HEK293 (cell line): Measurements from ENCODE around the gene CMC1.

Experiments used
- CTCF ChIP-seq: fragments of 450-650 bp; formaldehyde crosslinking; IDR thresholded peaks from 2 replicates; pipeline ENCODE4 v1.5.1; 2016; ENCODE audit warnings: missing biosample characterization, missing genetic modification characterization
- MEIS1 ChIP-seq: sonication (generic); formaldehyde crosslinking; IDR thresholded peaks from 2 replicates; pipeline ENCODE4 v1.8.1; 2022; ENCODE audit warnings: missing genetic modification reagents, mild to moderate bottlenecking, borderline replicate concordance
- PATZ1 ChIP-seq: fragments of 450-650 bp; formaldehyde crosslinking; IDR thresholded peaks from 2 replicates; pipeline ENCODE4 v1.5.1; 2016; ENCODE audit warnings: missing biosample characterization, missing genetic modification characterization
- PRDM10 ChIP-seq: fragments of 450-650 bp; formaldehyde crosslinking; IDR thresholded peaks from 2 replicates; pipeline ENCODE4 v1.5.1; 2016; ENCODE audit warnings: missing biosample characterization, missing genetic modification characterization
- REST ChIP-seq: fragments of 450-650 bp; formaldehyde crosslinking; IDR thresholded peaks from 2 replicates; pipeline ENCODE4 v1.5.1; 2016; ENCODE audit warnings: missing biosample characterization, missing genetic modification characterization
- SALL2 ChIP-seq: fragments of 450-650 bp; formaldehyde crosslinking; IDR thresholded peaks from 2 replicates; pipeline ENCODE4 v1.5.0; 2017; ENCODE audit warnings: missing biosample characterization, mild to moderate bottlenecking, missing genetic modification characterization, borderline replicate concordance
- ZBTB21 ChIP-seq: fragments of 450-650 bp; formaldehyde crosslinking; IDR thresholded peaks from 2 replicates; pipeline ENCODE4 v1.5.1; 2017; ENCODE audit warnings: missing biosample characterization, missing genetic modification characterization
- ZIC2 ChIP-seq: fragments of 450-650 bp; formaldehyde crosslinking; IDR thresholded peaks from 2 replicates; pipeline ENCODE4 v1.5.1; 2016; ENCODE audit warnings: missing biosample characterization, missing genetic modification characterization
- ZNF121 ChIP-seq: fragments of 450-650 bp; formaldehyde crosslinking; IDR thresholded peaks from 2 replicates; pipeline ENCODE4 v1.5.1; 2016; ENCODE audit warnings: missing biosample characterization, missing genetic modification characterization
- ZNF274 ChIP-seq, 2 experiments: fragments of 200-500 bp in 1 of 2; fragments of 450-650 bp in 1 of 2; sonication (Bioruptor generic) in 1 of 2; formaldehyde crosslinking in 1 of 2; IDR thresholded peaks; 2 replicates each; pipeline versions ENCODE4 v1.5.1 to v1.6.1; 2014 to 2016; ENCODE audit warnings: borderline replicate concordance in 1 of 2, inconsistent platforms in 1 of 2, low read length in 1 of 2, missing biosample characterization in 1 of 2, missing genetic modification characterization in 1 of 2
- ZNF521 ChIP-seq: fragments of 450-650 bp; formaldehyde crosslinking; IDR thresholded peaks from 2 replicates; pipeline ENCODE4 v1.5.1; 2017; ENCODE audit warnings: missing biosample characterization, mild to moderate bottlenecking, missing genetic modification characterization
- ZNF664 ChIP-seq: fragments of 450-650 bp; formaldehyde crosslinking; IDR thresholded peaks from 2 replicates; pipeline ENCODE4 v1.5.1; 2016; ENCODE audit warnings: missing biosample characterization, missing genetic modification characterization
- TF ChIP-seq, protein P1 (sequence below): fragments of 450-650 bp; formaldehyde crosslinking; IDR thresholded peaks from 2 replicates; pipeline ENCODE4 v1.5.1; 2017; ENCODE audit warnings: missing biosample characterization, missing genetic modification characterization
- TF ChIP-seq, protein P2 (sequence below): fragments of 450-650 bp; formaldehyde crosslinking; IDR thresholded peaks from 2 replicates; pipeline ENCODE4 v1.5.1; 2016; ENCODE audit warnings: missing biosample characterization, missing genetic modification characterization, low read depth

DNA sequence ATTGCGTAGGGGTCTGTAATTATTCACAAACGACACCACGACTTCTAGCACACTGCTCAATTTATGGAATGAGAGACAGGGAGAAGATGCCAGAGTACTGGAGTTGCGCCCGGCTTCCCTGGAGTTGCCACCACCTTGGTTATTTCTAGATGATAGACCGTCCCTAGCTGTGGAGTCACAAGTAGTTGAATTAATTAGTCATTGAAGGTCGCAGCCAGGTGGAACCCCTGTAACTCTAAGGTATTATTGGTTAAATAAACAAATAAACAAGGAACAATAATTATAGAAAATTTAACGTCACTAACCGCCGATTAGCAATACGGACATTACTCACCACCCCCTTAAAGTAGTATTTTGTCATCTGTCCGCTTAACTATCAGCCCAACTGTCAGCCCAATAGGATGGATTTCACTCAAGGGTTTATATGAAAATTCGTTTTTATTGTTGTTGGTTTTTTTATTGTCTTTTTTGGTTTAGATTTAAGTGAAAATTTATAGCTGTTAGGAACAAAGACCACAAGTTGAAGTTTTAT, 108.1 kb downstream of the CMC1 start:
- TF ChIP-seq, protein P1, sequence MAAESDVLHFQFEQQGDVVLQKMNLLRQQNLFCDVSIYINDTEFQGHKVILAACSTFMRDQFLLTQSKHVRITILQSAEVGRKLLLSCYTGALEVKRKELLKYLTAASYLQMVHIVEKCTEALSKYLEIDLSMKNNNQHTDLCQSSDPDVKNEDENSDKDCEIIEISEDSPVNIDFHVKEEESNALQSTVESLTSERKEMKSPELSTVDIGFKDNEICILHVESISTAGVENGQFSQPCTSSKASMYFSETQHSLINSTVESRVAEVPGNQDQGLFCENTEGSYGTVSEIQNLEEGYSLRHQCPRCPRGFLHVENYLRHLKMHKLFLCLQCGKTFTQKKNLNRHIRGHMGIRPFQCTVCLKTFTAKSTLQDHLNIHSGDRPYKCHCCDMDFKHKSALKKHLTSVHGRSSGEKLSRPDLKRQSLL (tag by site-specific recombination), result no peak
- TF ChIP-seq REST (no peak), CTCF (no peak), ZNF121 (tag by site-specific recombination) (no peak), PRDM10 (tag by site-specific recombination) (peak; percentile 77), SALL2 (tag by site-specific recombination) (no peak), PATZ1 (no peak), ZNF664 (tag by site-specific recombination) (no peak), ZBTB21 (tag by site-specific recombination) (no peak), ZIC2 (no peak), ZNF521 (tag by site-specific recombination) (no peak), ZNF274 (IDR thresholded peaks at IDR 0.05; ENCODE audit: low read length) (no peak), ZNF274 (tag by site-specific recombination; IDR thresholded peaks at IDR 0.05; ENCODE audit: borderline replicate concordance) (no peak), MEIS1 (CRISPR knock-in tag) (no peak)
- TF ChIP-seq, protein P2, sequence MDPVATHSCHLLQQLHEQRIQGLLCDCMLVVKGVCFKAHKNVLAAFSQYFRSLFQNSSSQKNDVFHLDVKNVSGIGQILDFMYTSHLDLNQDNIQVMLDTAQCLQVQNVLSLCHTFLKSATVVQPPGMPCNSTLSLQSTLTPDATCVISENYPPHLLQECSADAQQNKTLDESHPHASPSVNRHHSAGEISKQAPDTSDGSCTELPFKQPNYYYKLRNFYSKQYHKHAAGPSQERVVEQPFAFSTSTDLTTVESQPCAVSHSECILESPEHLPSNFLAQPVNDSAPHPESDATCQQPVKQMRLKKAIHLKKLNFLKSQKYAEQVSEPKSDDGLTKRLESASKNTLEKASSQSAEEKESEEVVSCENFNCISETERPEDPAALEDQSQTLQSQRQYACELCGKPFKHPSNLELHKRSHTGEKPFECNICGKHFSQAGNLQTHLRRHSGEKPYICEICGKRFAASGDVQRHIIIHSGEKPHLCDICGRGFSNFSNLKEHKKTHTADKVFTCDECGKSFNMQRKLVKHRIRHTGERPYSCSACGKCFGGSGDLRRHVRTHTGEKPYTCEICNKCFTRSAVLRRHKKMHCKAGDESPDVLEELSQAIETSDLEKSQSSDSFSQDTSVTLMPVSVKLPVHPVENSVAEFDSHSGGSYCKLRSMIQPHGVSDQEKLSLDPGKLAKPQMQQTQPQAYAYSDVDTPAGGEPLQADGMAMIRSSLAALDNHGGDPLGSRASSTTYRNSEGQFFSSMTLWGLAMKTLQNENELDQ (tag by site-specific recombination), result no peak
